CD4-positive, alpha-beta T cell treated with Interferon gamma for 1 hour (primary cell): ENCODE data around the gene TACC2.
A peak's percentile ranks its signal among the peaks of the same experiment; 100 is the strongest.

Experiments used
- DNase-seq: peaks from one replicate; pipeline ENCODE4 v3.0.0-alpha.2; 2020

Gene TACC2

DNA sequence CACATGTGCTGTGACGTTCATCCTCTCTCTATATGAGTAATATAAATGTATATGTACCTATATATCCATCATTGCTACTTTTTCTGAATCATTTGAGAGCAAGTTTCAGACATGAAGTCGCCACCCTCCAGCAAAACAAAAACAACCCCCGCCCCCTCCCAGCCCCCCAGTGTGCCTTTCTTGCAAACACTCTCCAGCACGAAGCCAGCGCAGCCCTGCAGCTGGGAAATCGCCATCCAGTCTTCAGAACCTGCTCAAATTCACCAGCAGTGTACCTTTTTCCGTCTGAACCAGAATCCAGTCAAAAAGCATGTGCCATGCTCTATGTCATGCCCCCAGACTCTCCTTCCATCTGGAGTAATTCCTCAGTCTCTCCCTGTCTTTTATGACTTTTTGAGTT is 135.8 kb downstream of the TACC2 start:
- DNase-seq = no peak

DNA sequence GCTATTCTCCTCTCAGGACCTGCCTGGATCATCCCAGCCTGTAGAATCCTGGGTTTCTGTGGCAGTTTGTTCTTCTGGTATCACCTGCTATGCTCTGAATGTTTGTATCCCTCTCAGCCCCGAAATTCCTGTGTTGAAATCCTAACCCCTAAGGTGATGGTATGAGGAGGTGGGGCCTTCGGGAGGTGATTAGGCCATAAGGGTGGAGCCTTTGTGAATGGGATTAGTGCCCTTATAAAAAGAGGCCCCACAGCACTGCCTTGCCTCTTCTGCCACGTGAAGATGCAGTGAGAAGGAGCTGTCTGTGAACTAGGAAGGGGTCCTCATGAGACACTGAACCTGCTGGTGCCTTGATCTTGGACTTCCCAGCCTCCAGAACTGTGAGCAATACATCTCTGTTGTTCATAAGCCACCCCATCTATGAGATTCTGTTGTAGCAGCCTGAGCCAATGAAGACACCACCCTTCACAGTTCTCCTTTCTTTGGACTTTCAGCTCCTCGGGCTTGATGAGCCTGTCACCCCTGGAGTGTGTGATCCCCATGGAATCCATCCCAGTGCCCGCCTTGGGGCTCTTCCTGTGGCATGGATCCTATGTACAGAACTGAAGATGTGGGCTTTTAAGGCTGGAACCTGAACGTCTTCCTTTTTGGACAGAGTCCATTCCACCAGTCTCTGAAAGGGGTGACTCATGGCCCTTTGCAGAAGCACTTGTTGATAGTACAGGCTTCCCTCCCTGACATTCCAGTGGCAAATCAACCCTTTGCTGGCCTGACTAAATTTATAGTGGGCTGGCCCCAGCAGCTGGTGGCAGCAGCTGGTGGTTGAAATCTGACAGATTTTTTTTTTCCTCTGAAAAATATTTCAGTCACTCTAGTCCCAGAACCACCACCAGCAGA is 138.0 kb downstream of the TACC2 start:
- DNase-seq = no peak

DNA sequence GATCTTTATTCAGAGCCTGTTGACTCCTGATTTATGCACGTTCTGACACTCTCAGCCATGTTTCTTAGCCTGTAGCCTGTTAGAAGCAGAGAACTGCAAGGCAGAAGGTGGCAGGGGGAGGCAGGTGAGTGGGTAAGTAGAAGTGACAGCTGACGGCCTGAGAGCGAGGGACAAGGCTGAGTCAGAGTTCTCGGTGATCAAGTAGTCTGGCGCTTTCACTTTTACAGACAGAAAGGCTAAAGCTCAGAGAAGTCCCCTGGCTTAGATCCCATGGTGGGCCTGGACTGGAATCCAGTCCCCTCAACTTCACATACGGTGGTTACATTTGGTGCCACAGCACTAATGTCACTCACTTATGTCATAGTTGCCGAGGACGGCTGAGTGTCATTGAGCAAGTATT is 139.0 kb downstream of the TACC2 start:
- DNase-seq = no peak

DNA sequence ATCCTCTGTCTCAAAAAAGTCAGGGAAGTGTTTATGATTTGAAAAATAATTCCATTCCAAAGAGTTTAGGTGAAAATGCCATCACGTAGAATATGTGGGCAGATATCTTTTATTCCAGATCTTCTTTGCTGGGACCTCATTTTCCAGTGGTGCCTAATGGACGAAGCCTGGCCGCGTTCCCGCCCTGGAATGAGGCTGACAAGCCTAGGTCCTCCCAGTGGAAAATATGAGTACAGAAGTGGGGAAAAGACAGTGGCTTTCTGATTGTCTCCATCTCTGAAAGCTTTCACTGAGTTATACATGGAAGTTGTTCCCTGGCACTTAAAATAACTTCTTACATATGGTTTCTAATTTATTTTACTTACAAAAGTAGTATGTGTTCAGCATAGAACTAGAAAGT is 139.4 kb downstream of the TACC2 start:
- DNase-seq = no peak

DNA sequence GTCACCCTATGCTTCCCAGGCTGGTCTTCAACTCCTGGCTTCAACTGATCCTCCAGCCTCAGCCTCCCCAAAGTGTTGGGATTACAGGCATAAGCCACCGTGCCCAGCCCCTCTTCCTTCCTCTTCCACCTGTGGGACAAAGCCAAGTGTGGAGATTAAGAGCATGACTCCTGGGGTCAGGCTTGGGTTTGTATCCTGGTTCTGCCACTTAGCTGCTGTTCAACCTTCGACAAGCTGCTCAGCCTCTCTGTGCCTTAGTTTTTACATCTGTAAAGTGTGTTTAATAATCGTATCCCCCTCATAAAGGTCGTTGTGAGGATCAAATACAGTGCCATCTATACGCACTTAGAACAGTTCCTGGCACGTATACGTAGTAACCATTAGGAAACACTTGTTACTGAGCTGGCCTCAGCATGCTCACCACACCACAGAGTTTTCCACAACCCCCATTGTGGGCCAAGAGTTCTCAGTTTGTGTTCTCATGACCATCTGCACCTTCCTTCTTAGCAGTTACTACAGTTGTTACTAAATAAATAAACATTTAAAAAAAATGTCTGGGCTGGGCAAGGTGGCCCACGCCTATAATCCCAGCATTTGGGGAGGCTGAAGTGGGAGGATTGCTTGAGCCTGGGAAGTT is 141.6 kb downstream of the TACC2 start:
- no peak for DNase-seq

DNA sequence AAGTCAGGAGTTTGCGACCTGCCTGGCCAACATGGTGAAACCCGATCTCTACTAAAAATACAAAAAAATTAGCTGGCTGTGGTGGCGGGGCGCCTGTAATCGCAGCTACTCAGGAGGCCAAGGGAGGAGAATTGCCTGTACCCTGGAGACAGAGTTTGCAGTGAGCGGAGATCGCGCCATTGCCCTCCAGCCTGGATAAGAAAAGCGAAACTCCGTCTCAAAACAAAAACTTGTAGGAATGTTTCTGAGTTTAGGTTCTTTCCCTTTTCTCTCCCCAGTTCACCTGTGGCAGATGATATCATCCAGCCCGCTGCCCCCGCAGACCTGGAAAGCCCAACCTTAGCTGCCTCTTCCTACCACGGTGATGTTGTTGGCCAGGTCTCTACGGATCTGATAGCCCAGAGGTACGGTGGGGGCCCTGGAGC is 143.4 kb downstream of the TACC2 start:
- DNase-seq = no peak

DNA sequence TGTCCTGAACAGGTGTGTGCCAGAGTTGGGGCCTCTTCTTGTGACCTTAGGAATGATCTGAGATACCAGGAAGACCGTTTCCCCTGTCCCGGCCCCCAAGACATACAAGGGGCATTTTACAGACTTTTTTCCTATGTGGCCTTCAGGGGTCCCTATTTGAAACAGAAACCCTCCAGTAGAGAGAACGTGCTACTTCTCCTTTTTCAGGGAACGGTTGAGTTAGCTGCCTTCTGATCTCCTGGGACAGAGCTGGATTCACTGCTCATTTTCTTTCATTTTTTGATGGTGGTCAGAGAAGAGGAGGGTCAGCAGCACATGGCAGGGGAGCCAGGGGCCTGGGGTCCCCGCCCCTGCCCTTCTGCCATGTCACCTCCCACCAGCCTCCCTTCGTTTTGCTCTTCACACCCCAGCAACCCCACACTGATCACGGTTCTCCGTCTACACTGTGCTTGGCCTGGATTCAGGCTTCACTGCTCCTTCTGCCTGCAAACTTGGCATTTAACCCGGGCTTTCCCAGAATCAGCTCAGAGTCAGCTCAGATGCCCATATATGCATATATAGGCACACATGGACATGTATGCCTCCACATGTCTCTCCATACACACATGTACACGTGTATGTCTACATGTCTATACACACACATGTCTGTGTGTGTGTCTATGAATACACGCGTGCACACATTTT is 144.1 kb downstream of the TACC2 start:
- no peak for DNase-seq

DNA sequence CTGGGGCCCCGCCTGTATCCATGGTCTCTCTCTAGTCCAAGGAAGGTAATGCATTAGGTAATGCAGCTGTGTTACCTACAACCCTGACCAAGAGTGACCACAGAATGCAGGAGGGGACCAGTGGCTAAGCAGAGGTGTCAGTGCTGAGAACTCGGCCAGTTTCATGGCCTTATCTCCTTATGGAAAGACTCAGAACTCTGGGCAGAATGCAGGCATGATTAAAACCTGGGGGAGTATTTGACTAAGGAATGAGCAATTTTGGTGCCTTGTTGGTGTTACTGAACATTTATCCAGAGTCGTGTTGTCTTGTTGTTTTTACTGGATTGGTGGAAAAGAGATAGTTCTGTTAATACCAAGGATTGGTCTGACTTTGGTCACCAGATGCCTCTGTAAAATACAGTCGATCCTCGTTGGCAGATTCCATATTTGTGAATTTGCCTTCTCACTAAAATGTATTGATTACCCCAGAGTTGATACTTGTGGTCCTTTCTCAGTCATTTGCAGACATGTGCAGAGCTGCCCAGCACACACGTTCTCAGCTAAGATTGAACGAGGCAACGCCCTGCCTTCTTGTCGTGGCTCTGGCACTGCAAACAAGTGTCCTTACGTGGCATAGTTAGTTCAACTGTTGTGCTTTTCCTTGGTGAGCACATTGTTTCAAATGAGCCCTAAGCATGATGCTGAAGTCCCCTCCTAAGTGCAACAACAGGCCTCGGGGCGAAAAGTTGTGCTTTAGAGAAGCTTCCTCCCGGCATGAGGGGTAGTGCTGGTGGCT is 146.5 kb downstream of the TACC2 start:
- no peak for DNase-seq

DNA sequence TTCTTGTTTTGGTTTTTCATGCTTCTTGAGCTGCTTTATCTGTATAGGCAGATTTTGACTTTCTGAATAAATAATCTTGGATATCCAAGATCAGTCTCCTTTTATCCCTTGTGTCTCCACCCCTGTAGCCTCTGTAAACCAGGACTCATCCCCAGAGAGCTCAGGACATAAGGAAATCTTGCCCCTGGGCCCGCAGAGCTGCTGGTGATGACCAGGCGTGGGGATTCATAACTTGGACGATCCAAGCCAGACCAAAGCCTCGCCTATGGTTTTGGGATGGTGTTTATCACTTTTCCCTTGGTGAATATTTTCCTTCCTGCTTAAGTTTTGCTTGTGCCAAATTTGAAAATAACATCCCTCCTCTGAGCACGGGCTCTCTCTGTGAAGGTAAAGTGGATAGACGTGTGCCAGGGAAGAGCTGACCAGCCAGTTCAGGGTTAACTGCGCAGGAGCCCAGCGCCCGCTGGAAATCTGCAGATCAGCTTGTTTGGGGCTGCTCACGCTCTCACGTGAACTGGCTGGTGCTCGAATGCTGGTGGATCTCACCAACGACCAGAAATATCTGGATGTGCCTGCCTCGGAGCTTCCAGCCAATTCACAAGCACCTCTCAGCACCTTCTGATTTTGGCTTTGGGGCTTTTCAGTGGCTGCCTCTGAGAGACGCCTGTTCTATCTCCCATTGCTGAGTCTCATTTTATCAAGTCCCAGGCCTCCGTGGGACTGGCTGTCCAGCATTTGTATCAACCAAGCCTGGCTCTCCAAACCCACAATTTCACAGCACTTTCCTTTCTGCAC is 150.1 kb downstream of the TACC2 start:
- no peak for DNase-seq

DNA sequence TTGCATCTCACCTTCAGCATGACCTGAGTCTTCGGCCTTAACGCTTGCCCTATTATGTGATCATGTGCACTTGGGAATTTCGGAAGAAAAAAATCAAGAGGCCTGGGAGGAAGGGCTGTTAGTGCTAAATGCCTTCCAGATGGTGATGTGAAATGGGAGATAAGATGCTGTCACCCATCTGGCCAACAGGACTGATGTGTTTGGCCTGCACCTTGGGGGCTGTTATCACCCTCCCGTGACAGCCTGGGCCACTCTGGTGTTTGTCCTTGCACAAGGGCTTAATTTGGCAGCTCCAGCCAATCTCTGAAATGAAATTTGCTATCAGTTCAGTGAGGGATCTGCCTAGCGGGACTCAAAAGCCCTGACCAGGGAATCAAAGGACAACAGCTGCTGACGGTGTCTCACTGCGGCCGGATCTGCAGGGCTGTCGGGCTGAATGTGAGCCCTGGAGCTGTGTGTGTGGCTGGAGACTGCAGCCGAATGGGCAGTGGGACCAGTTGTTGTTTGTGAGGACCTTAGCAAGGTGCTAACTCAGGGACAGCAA is 150.7 kb downstream of the TACC2 start:
- no peak for DNase-seq

DNA sequence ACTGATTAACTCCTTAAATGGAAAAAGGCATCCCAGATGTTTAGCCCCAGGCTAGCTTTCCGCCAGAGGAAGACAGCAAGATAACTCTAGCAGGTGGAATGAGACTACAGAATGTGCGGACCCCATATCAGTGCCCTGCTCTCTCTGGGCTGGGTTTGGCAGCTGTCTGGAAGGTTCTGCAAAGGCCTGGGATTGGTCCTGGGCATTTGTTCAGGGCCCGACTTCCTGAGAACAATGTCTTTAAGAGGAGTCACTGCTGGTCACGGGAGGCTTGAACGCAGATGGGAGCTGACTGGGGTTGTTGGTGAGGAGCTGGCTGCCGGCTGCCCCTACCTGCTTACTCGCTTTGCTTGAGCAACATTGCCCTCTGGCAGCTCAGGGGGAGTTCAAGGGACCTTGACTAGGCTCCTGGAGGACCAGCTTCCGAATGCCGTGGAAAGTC is 151.5 kb downstream of the TACC2 start:
- DNase-seq = no peak

DNA sequence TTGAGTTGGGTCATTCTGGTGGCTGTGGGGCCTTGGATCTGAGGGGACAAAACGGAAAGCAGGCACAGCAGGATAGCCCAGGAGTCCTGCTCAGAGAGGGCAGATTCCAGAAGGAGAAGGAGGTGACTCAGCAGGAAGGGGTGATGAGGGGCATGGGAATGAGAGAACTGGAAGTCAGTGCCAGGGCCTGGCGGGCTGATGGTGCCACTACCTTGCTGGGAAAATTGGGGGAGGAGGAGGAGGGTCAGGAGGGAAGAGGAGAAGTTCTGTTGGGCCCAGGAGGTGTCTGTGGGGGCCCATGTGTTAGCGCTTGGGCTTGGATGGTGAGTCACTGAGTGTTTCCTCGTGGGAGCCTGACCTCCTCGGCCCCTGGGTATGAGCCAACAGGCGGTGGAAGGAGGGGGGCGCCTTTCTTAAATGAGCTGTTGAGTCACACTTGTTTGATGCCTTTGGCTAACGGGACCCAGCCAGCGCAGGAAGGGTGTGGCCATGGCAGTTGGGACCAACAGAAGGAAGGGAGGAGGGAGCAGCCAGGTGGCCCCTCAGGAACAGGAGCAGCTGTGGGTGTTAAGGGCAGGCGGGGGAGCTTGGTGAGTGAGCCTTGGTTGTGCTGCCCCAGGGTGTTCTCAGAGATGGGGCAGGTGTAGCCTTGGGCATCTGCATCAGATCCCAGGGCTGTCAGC is 152.1 kb downstream of the TACC2 start:
- DNase-seq = peak; percentile 22

DNA sequence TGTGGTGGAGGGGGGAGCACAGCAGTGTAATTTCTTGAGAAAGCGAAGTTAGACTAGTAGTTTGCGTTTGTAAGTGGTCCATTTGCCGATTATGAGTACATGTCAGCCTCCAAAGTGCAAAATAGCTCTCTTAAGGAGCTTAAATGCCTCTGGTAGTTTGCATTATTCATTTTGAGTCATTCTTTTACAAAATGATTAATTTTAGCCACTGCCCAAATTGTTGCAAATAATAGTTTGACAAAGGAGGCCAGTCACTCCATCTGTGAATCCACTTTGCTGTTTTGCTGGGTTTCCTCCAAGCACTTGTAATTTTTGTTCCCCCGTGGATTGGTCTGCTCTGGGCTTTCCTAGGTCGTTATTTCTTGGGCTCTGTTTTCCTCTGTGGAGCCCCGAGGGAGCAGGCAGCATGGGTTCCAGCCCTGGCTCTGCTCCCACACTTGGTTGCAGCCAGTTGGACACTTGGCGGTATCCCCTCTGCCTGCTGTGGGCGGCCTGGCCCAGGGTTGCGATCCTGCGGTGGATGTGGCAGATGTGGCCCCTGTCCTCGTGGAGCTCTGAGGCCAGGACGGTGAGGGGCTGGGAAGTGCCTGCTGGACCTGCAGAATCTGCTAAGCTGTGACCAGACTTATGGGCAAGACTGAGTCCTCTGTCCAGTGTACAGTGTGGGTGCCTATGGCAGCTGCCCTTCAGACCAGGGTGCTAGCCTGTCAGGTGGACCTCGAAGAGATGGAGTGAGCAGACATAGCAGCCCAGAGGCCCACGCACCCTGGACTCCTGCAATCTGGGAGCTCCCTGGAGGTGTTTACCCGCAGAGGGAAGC is 153.1 kb downstream of the TACC2 start:
- no peak for DNase-seq

DNA sequence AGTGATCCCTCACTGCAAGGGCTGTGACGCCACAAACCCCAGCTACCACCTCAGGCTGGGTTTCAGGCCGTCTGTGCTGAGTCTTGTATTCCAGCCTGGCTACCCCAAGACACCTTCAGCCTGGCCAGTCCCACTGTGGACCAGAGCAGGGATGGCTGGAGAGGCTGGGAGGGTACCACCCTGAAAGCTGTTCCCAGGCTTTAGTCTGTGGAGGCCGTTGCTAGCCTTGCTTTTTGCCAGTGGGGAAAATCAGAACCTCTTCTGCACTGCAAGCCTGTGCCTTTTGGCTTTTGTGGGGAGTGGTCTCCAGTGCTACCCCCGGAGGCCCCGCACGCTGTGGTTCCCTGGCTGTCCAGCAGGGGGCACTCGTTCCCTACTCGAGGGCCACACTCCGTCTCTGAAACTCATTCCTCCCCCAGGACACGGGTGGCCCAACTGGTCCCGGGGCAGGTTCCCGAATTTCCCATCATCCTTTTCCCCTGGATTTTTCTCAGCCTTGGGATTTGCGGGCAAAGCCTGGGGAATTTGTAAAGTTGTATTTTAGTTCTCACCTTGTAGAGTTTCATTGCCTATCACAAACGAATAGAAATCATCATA is 153.8 kb downstream of the TACC2 start:
- no peak for DNase-seq

DNA sequence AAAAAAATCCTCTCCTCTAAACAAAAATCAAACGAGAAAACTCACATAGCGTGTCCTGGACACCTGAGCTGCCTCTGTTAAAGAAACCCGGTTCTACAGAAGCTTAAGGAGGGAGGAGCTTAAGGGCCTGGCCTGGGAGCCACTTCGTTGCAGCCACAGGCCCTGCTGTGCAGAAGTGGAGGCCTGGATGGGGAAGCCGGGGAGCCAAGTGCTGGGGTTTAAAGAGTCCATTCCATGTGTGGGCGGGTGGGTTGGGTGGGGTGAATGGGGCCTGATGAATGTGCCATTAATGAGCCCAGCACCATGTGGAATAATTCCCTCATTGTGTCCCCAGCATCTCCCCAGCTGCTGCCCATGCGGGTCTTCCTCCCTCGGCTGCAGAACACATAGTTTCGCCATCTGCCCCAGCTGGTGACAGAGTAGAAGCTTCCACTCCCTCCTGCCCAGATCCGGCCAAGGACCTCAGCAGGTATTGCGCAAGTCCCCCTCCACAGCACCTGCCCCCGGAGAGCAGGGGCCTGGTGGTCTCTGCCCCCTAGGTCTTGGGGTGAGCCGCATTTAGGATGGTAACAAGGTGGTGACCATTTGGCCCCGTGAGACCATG is 154.4 kb downstream of the TACC2 start:
- no peak for DNase-seq

DNA sequence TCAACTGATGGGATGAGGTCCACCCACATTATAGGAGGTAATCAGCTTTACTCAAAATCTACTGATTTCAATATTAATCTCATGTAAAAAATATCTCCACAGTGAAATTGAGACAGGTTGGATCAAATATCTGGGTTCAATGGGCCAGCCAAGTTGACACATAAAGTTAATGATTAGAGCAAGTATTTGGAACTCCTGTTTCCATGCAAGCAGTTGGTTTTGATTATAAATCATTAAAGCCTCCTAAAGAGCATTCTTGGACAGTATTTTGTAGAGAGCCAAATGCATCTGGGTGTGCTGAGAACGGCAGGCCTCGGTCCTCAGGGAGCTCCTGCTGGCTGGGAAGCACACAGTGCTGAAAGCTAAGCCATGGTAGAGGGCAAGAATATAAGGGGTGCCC is 155.2 kb downstream of the TACC2 start:
- no peak for DNase-seq

DNA sequence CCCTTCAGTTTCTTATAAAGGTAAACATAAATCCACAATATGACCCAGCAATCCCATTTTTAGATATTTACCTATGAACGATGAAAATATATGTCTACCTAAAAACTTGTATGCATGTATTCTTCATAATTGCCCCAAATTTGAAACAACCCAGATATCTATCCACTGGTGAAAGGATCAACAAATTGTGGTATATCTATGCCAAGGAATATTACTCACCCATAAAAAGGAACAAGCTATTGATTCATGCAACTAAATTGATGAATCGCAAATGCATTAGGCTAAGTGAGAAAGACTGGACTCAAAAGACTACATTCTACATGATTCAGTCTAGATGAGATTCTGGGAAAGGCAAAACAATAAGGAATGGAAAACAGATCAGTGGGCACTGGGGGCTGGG is 156.2 kb downstream of the TACC2 start:
- no peak for DNase-seq

DNA sequence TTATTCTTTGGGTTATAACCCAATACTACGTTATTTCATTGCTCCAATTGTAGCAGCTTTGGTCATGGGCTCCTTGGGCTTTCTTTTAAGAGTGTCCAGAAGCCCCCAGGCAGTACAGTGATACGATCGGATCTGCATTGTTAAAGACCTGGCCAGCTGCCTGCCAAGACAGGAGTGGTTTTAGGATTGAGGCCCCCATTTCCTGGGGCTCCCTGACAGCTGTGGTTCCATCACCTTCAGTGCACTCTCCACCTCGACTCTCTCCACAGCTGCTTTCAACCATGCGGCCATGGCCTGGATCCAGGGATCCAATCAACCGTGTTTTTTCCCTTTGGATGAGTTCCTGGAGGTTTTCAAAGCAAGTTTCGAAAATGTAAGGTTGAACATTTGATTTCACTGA is 158.7 kb downstream of the TACC2 start:
- no peak for DNase-seq

DNA sequence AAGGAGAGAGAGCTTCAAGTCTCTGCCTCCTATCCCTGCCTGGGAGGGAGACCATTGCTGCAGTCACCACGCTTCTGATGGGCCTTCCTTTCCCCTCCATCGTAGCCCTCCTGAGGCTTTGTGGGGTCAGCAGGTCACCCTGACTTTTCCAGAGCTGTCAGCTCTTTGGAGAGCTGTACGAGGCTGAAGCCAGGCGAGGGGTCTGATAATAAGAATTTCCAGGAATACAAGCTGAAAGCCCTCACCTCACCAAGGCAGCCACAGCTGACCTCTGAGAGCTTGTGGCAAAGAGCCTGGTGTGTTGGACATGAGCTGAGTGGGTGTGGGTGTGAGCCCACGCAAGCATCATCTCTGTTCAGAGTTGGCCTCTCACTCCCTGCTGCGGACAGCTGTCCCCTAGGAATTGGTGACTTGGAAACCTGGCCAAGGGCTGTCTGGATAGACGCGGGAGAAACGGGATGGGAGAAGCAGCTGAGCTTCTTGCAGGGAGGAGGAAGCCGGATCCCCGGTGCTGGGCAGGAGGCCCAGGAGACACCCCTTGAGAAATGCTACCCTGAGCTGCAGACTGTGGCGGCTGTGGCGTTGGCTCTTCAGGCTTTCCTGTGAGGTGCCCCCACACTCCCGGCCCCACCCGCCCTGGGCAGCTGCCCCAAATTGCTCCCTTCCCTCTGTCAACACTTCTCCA is 160.1 kb downstream of the TACC2 start:
- DNase-seq = no peak
